Activated naive CD8-positive, alpha-beta T cell treated with anti-CD3 and anti-CD28 coated beads, Interleukin-2, amount 10 ng/mL, durations not matched to agents 7 days and 5 days (primary cell): ENCODE results near the gene EBP. TPM values are rescaled to one million over a fixed set of nuclear protein-coding genes. Genes with fewer than 3 reads are reported as not detected.
A peak's percentile ranks its signal among the peaks of the same experiment; 100 is the strongest.
"Not testable (repeated sequence)": the region's sequence is repeated elsewhere in the genome, so short reads cannot be mapped to it uniquely, and the experiment has no call there.

Experiments used
- ATAC-seq: fragments of 150-1000 bp; cut with Tn5 transposase; one replicate; pipeline ENCODE4 v1.10.0; 2021; ENCODE audit warnings: low read depth, moderate library complexity
- POLR2A ChIA-PET: fragments of 350-600 bp; sonication (Branson Sonifier 250); formaldehyde crosslinking; loops from one replicate; lab custom pipeline; 2021; ENCODE audit warnings: antibody characterized with exemption; lab: Charles Lee
- DNase-seq: peaks from one replicate; pipeline ENCODE4 v3.0.0; 2021
- H3K27ac Mint-ChIP-seq: one replicate; pipeline ENCODE4 v1.8.0; 2022; ENCODE audit warnings: mild to moderate bottlenecking, mixed read lengths
- H3K27me3 Mint-ChIP-seq: one replicate; pipeline ENCODE4 v1.8.0; 2022; ENCODE audit warnings: mild to moderate bottlenecking, moderate library complexity, mixed read lengths
- H3K36me3 Mint-ChIP-seq: one replicate; pipeline ENCODE4 v1.8.0; 2021; ENCODE audit warnings: mild to moderate bottlenecking, mixed read lengths
- H3K4me1 Mint-ChIP-seq: one replicate; pipeline ENCODE4 v1.8.0; 2021; ENCODE audit warnings: mixed read lengths
- H3K4me3 Mint-ChIP-seq: one replicate; pipeline ENCODE4 v1.8.0; 2022; ENCODE audit warnings: mild to moderate bottlenecking, moderate library complexity, mixed read lengths
- H3K9me3 Mint-ChIP-seq: one replicate; pipeline ENCODE4 v1.8.0; 2021; ENCODE audit warnings: mixed read lengths
- total RNA-seq, 2 experiments: library from RNA; stranded (reverse); gene quantifications; one replicate each; pipeline ENCODE4 v1.2.3, GENCODE V29; 2021

Gene EBP
- total RNA-seq, 2 experiments from 2014 or later, result 200 to 214 TPM

DNA sequence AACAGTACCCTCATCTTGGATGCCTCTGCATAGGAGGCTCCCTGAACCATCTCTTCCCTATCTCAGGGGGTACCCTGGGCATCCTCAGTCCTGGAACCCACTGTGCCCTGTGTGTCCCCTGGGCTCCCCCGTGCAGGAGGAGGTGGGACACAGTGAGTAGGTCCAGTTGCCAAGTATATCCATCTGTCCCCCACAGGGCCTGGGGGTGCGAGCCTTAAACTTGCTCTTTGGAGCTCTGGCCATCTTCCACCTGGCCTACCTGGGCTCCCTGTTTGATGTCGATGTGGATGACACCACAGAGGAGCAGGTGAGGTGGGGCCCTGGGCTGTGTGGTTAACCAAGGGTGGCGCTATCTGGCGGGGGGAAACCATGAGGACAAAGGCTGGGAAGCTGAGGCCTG, 4.6 kb upstream of the EBP start:
- H3K36me3 Mint-ChIP-seq, result peaks cover 15% of the 10 kb centered on the region
- no peaks in the 10 kb centered on the region for H3K27me3 Mint-ChIP-seq
- ATAC-seq (no peak), DNase-seq (no peak)
- H3K4me3 Mint-ChIP-seq, result no peak overlapping the region
- no peaks in the 10 kb centered on the region for H3K9me3 Mint-ChIP-seq
- H3K27ac Mint-ChIP-seq, result no peak overlapping the region
- POLR2A ChIA-PET, result interaction anchor here (0.6 kb wide), 2 partner anchors 46 to 57 kb away, joined by 4 to 5 read pairs; partner anchors contain the start of gene RBM3
- peaks cover 34% of the 10 kb centered on the region for H3K4me1 Mint-ChIP-seq

- not testable (repeated sequence) for DNase-seq, H3K9me3 Mint-ChIP-seq, H3K27me3 Mint-ChIP-seq, H3K4me3 Mint-ChIP-seq, ATAC-seq
- POLR2A ChIA-PET, result interaction anchor here (1.2 to 3.6 kb wide), 3 partner anchors 11 to 55 kb away, joined by 4 to 20 read pairs (median 5); partner anchors contain the start of genes PORCN, RBM3 and TBC1D25
- Mint-ChIP-seq H3K4me1 (peaks cover 32% of the 10 kb centered on the region), H3K27ac (peak overlapping the region; percentile 69), H3K36me3 (peaks cover 20% of the 10 kb centered on the region)
These were observed 2.1 kb upstream of the EBP start for GRCh38 chrX:48519481-48519880.

DNA sequence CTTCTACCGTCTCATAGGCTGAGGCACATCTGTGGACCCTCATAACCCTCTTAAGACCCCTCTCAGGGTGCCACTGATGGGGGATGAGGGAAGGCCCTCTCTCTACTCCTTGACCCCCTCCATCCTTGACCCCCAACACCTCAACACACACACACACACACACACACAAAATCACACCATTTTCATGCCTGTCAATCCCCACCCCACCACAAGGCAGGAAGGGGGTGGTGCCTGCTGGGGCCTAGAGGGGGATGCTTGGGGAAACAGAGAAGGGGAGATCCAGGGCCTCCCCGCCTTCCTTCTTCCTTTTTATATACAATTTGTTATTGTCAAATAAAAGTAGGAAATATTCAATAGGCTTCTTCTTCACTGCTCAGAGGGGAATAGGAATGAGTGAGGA, 1.2 kb upstream of the EBP start:
- ATAC-seq (no peak), DNase-seq (no peak)
- Mint-ChIP-seq H3K9me3 (no peaks in the 10 kb centered on the region), H3K27me3 (no peaks in the 10 kb centered on the region), H3K4me3 (peak overlapping the region; percentile 84), H3K27ac (peak overlapping the region; percentile 98), H3K4me1 (peaks cover 32% of the 10 kb centered on the region), H3K36me3 (peaks cover 20% of the 10 kb centered on the region)
- POLR2A ChIA-PET, result interaction anchor here (1.2 to 3.6 kb wide), 3 partner anchors 12 to 54 kb away, joined by 4 to 20 read pairs (median 5); partner anchors contain the start of genes PORCN, RBM3 and TBC1D25

- peaks cover 20% of the 10 kb centered on the region for H3K36me3 Mint-ChIP-seq
- ATAC-seq (peak; percentile 10), DNase-seq (no peak)
- no peaks in the 10 kb centered on the region for H3K9me3 Mint-ChIP-seq
- H3K4me3 Mint-ChIP-seq, result peak overlapping the region; percentile 84
- no peaks in the 10 kb centered on the region for H3K27me3 Mint-ChIP-seq
- H3K27ac Mint-ChIP-seq, result peak overlapping the region; percentile 98
- POLR2A ChIA-PET, result interaction anchor here (1.2 to 3.6 kb wide), 5 partner anchors 13 to 53 kb away, joined by 3 to 20 read pairs (median 9); partner anchors contain the start of genes PORCN, RBM3 and TBC1D25
- H3K4me1 Mint-ChIP-seq, result peaks cover 32% of the 10 kb centered on the region
These were observed 644 bp upstream of the EBP start for GRCh38 chrX:48520976-48521352.

DNA sequence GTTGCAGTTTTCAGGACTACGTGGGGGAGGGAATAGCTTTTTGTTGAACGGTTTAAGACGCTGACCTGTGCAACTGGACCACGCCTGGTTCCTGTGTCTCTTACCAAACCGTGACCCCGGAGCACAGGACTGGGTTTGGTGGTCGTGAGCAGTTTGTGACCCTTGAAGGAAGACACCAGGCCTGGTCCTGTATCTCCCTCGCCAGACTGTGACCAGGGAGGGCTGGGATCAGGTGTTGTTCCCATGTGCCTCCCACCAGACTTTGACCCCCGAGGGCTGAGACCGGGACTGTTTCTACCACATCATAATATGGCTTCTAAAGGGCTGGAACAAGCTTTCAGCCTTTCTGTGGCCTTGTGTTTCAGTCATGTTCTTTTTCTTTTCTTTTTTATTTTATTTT, 683 bp downstream of the EBP start:
- peaks cover 25% of the 10 kb centered on the region for H3K4me1 Mint-ChIP-seq
- H3K27ac Mint-ChIP-seq, result peak overlapping the region; percentile 98
- no peak for ATAC-seq
- POLR2A ChIA-PET, result interaction anchor here (0.6 to 3.6 kb wide), 5 partner anchors 17 to 52 kb away, joined by 3 to 20 read pairs (median 9); partner anchors contain the start of genes RBM3 and TBC1D25
- H3K27me3 Mint-ChIP-seq, result no peaks in the 10 kb centered on the region
- peak overlapping the region; percentile 92 for H3K4me3 Mint-ChIP-seq
- H3K9me3 Mint-ChIP-seq, result no peaks in the 10 kb centered on the region
- no peak for DNase-seq
- H3K36me3 Mint-ChIP-seq, result peaks cover 19% of the 10 kb centered on the region

- DNase-seq, result no peak
- peaks cover 30% of the 10 kb centered on the region for H3K4me1 Mint-ChIP-seq
- H3K9me3 Mint-ChIP-seq, result no peaks in the 10 kb centered on the region
- POLR2A ChIA-PET, result no interaction called here
- peaks cover 23% of the 10 kb centered on the region for H3K36me3 Mint-ChIP-seq
- no peak for ATAC-seq
- peak overlapping the region; percentile 76 for H3K27ac Mint-ChIP-seq
- H3K27me3 Mint-ChIP-seq, result no peaks in the 10 kb centered on the region
- H3K4me3 Mint-ChIP-seq, result peak overlapping the region; percentile 92
These were observed 2.1 kb downstream of the EBP start for GRCh38 chrX:48523682-48524081.

DNA sequence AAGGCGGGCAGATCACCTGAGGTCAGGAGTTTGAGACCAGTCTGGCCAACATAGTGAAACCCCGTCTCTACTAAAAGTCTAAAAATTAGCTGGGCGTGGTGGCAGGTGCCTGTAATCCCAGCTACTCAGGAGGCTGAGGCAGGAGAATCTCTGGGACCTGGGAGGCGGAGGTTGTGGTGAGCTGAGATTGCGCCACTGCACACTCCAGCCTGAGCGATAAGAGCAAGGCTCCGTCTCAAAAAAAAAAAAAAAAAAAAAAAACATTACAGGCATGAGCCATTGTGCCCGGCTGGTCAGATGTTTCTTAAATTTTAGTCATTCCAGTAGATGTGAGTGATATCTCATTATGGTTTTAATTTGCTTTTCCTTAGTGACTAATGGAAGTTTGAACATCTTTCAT, 4.2 kb downstream of the EBP start:
- H3K4me1 Mint-ChIP-seq, result peaks cover 15% of the 10 kb centered on the region
- POLR2A ChIA-PET, result interaction anchor here (1.4 to 1.5 kb wide), 2 partner anchors 51 to 58 kb away, joined by 3 to 4 read pairs; no protein-coding TSS in a partner anchor
- not testable (repeated sequence) for H3K9me3 Mint-ChIP-seq, H3K27me3 Mint-ChIP-seq, H3K27ac Mint-ChIP-seq, ATAC-seq, DNase-seq
- peaks cover 22% of the 10 kb centered on the region for H3K36me3 Mint-ChIP-seq
- peak overlapping the region; percentile 54 for H3K4me3 Mint-ChIP-seq

DNA sequence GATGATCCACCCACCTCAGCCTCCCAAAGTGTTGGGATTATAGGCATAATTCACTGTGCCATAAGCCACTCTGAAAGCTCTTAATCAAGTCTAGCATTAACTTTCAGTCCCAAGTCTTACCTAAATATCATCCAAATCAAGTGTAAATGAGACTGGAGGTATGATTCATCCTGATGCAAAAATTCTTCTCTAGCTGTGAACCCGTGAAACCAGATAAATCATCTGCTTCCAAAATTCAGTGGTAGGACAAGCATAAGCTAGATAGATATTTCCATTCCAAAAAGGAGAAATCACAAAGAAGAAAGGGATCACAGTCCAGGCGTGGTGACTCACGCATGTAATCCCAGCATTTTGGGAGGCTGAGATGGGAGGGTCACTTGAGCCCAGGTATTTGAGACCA, 9.1 kb downstream of the EBP start:
- Mint-ChIP-seq H3K9me3 (no peaks in the 10 kb centered on the region), H3K4me1 (peaks cover 22% of the 10 kb centered on the region), H3K36me3 (peaks cover 25% of the 10 kb centered on the region), H3K27me3 (no peaks in the 10 kb centered on the region), H3K4me3 (no peak overlapping the region), H3K27ac (no peak overlapping the region)
- DNase-seq (no peak), ATAC-seq (no peak)
- POLR2A ChIA-PET, result interaction anchor here (4.7 kb wide), 1 partner anchor 8 kb away, joined by 21 read pairs; the partner anchor contains the start of gene TBC1D25

DNA sequence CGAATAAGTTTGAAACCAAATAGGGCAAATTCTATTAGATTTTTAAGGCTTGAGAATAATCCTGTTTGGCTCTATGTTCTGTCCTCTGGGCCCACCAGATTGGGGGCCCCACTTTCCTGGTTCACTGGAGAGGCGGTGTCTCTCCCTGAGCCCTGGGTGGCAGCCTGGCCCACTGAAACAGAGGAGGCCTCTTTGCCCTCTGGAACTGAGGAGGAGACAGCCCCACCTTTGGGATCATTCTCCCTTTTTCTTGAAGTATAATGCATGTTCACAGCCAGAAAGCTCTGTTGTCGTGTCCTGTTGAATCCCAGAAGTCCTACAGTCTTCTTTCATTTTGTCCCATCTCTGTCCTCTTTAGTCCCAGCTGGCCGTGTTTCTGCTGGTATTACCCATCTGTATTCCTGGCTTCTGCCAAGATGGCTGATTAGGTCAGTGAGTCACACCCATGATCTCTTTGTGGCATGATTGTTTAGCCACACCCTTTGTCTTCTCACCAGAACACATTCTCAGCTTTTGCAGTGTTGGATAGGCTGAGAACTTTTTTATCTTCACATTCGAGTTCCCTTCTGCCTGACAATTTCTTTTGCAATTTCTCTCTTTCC, 9.9 kb downstream of the EBP start:
- ATAC-seq, result peak; percentile 58
- Mint-ChIP-seq H3K36me3 (peaks cover 24% of the 10 kb centered on the region), H3K9me3 (no peaks in the 10 kb centered on the region), H3K4me3 (peak overlapping the region; percentile 19), H3K4me1 (peaks cover 22% of the 10 kb centered on the region), H3K27me3 (no peaks in the 10 kb centered on the region), H3K27ac (peak overlapping the region; percentile 74)
- POLR2A ChIA-PET, result interaction anchor here (4.7 kb wide), 1 partner anchor 8 kb away, joined by 21 read pairs; the partner anchor contains the start of gene TBC1D25
- DNase-seq, result no peak

DNA sequence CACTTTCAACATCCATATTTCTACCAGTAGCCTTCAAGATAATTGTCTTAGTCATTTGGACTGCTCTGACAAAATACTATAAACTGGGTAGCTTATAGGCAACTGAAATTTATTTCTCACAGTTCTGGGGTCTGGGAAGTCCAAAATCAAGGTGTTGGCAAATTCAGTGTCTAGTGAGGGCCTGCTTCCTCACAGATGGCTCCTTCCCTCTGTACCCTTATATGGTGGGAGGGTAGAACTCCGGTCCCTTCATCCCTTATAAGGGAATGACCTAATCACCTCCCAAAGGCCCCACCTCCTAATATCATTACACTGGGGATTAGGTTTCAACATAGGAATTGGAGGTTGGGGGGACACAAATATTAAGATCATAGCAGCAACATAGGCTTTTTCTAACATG, 10.6 kb downstream of the EBP start:
- peaks cover 22% of the 10 kb centered on the region for H3K36me3 Mint-ChIP-seq
- no peaks in the 10 kb centered on the region for H3K27me3 Mint-ChIP-seq
- DNase-seq (no peak), ATAC-seq (no peak)
- peaks cover 19% of the 10 kb centered on the region for H3K4me1 Mint-ChIP-seq
- POLR2A ChIA-PET, result interaction anchor here (4.7 kb wide), 1 partner anchor 7 kb away, joined by 21 read pairs; the partner anchor contains the start of gene TBC1D25
- H3K4me3 Mint-ChIP-seq, result no peak overlapping the region
- peak overlapping the region; percentile 74 for H3K27ac Mint-ChIP-seq
- no peaks in the 10 kb centered on the region for H3K9me3 Mint-ChIP-seq

DNA sequence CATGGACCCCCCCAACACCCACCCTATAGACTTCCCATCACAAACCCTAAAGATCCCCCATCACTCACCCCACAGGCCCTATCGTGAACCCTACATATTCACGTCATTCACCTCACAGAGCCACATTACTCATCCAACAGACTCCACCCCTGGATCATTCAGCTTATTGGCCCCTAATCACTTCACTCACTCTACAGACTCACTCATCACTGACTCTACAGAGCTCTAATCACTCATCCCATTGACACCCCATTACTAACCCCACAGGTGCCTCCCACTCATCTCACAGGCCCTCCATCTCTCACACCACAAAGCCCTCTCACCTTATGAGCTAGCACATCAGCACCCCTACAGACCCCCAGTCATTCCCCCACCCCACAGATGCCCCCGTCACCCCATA, 11.6 kb downstream of the EBP start:
- POLR2A ChIA-PET, result no interaction called here
- ATAC-seq, result no peak

DNA sequence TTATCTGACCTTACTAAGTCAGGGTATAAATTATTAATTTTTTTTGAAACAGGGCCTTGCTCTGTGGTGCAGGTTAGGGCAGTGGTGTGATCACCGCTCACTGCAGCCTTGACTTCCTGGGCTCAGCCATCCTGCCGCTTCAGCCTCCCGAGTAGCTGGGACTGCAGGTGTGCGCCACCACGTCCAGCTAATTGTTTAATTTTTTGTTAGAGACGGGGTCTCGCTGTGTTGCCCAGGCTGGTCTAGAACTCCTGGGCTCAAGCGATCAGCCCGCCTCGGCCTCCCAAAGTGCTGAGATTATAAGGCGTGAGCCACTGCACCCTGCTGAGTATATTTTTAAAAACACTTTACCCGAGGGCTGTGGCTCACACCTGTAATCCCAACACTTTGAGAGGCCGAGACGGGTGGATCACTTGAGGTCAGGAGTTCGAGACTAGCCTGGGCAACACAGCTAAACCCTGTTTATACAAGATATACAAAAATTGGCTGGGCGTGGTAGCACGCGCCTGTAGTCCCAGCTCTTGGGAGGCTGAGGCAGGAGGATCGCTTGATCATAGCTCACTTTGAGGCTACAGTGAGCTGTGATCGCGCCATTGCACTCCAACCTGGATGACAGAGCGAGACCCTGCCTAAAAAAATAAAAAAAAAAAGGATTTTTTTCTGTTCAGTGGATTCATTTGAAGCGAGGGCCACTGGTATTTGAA, 17.2 kb downstream of the EBP start:
- ATAC-seq (no peak), DNase-seq (no peak)
- POLR2A ChIA-PET, result interaction anchor here (0.5 to 3.8 kb wide), 8 partner anchors 9 to 199 kb away, joined by 3 to 26 read pairs (median 4); partner anchors contain the start of genes EBP and RBM3
- Mint-ChIP-seq H3K9me3 (no peaks in the 10 kb centered on the region), H3K4me1 (peaks cover 22% of the 10 kb centered on the region), H3K27me3 (no peaks in the 10 kb centered on the region), H3K36me3 (peaks cover 6% of the 10 kb centered on the region), H3K27ac (peak overlapping the region; percentile 98), H3K4me3 (peak overlapping the region; percentile 93)

More for the DNA sequence above, 11.6 kb downstream of the EBP start:
- H3K4me3 Mint-ChIP-seq, result no peak overlapping the region
- peaks cover 19% of the 10 kb centered on the region for H3K4me1 Mint-ChIP-seq
- peaks cover 22% of the 10 kb centered on the region for H3K36me3 Mint-ChIP-seq
- no peaks in the 10 kb centered on the region for H3K9me3 Mint-ChIP-seq
- DNase-seq, result no peak
- no peaks in the 10 kb centered on the region for H3K27me3 Mint-ChIP-seq
- peak overlapping the region; percentile 10 for H3K27ac Mint-ChIP-seq
